A549 (cell line): ENCODE data around the gene BMI1.

ENCODE experiments used
- BHLHE40 ChIP-seq: IDR thresholded peaks from 2 replicates; pipeline ENCODE4 v1.6.1; 2012; ENCODE audit warnings: low read depth, low read length, inconsistent platforms
- CHD2 ChIP-seq: fragments of 150-350 bp; IDR thresholded peaks from 2 replicates; pipeline ENCODE4 v1.6.1; 2014; ENCODE audit warnings: low read length; ENCODE audit not compliant: partially characterized antibody
- CTCF ChIP-seq: fragments of >200 bp; sonication (Bioruptor Twin); formaldehyde crosslinking; IDR thresholded peaks from 3 replicates; pipeline ENCODE4 v1.5.1; 2016
- EP300 ChIP-seq, 2 experiments: fragments of >200 bp; sonication (Bioruptor Twin); formaldehyde crosslinking; IDR thresholded peaks; 2 replicates in 1 of 2; 3 replicates in 1 of 2; pipeline ENCODE4 v1.6.1; 2016 to 2017
- FOSL2 ChIP-seq, 2 experiments: fragments of 450-650 bp in 1 of 2; fragments of >200 bp in 1 of 2; sonication (Bioruptor Twin) in 1 of 2; formaldehyde crosslinking; IDR thresholded peaks; 2 replicates each; pipeline versions ENCODE4 v1.5.0 to v1.6.1; 2016 to 2020; ENCODE audit warnings: mild to moderate bottlenecking in 1 of 2, moderate library complexity in 1 of 2
- JUN ChIP-seq, 2 experiments: fragments of >200 bp; sonication (Bioruptor Twin); formaldehyde crosslinking; IDR thresholded peaks; 2 replicates in 1 of 2; 3 replicates in 1 of 2; pipeline ENCODE4 v1.6.1; 2016 to 2017
- MAFK ChIP-seq: fragments of 450-650 bp; IDR thresholded peaks from 2 replicates; pipeline ENCODE4 v1.6.1; 2014; ENCODE audit not compliant: partially characterized antibody
- MAX ChIP-seq: IDR thresholded peaks from 2 replicates; pipeline ENCODE4 v1.6.1; 2012
- NR3C1 ChIP-seq: fragments of >200 bp; sonication (Bioruptor Twin); formaldehyde crosslinking; IDR thresholded peaks from 3 replicates; pipeline ENCODE4 v1.6.1; 2017
- POLR2A ChIP-seq: IDR thresholded peaks from 2 replicates; pipeline ENCODE4 v1.6.1; 2012; ENCODE audit warnings: mild to moderate bottlenecking, low read length

GRCh38 chr10:22271786-22272185 is 49.1 kb upstream of the BMI1 start:
- no peak for TF ChIP-seq BHLHE40
- TF ChIP-seq EP300 (IDR thresholded peaks at IDR 0.05): no peak
- no peak for TF ChIP-seq CTCF
- TF ChIP-seq MAX: no peak
- TF ChIP-seq POLR2A: no peak
- no peak for TF ChIP-seq CHD2
- TF ChIP-seq JUN (IDR thresholded peaks at IDR 0.05): no peak
- no peak for TF ChIP-seq FOSL2 (IDR thresholded peaks at IDR 0.05)
- TF ChIP-seq FOSL2 (CRISPR knock-in tag; IDR thresholded peaks at IDR 0.05): no peak
- no peak for TF ChIP-seq NR3C1
- no peak for TF ChIP-seq MAFK
